GM19468 (cell line): ENCODE measurements around the gene ULK4.

ENCODE experiments used
- ATAC-seq: cut with Tn5 transposase; IDR thresholded peaks from one replicate; pipeline ENCODE4 v1.9.1; 2021; ENCODE audit warnings: mild to moderate bottlenecking, moderate library complexity, moderate number of reproducible peaks; ENCODE audit not compliant: unreplicated experiment; ENCODE audit errors: extremely low read depth

The ULK4 gene

DNA sequence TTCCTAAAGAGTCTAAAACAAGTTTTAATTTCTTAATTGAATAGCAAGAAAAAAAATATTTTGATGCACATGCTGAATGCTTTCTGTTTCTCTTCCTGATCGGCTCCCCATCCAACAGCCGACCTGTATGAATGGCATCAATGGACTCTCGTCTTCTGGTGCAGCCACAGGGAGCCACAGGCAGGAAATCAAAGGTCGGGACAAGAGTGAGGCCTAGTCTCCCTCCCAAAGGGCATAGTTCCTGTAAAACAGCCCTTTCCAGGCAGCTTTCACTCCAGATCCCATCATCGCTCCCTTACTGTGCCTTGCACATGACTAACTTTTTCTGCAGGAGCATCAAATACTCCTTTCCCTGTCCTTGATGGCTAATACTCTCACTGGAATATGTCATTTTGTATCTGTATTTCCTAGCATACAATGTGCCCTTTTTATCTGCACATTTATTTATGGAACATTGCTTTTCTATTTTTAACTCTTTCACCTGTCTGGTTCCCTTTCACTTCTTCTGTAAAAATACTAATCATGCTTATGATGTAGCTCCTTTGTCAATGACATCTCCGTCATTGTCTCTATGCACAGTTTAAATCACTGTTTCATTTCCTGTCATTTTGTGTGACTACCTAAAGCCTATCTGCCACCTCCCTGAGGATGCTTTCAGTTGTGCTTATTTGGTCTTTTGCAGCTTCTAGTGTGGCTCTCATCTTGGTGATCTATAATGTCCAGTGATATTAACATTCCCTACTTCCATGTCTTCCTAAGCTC is 436.4 kb downstream of the ULK4 start:
- ATAC-seq, result no peak

- ATAC-seq, result no peak
These were observed 438.0 kb downstream of the ULK4 start for GRCh38 chr3:41523897-41524296.

DNA sequence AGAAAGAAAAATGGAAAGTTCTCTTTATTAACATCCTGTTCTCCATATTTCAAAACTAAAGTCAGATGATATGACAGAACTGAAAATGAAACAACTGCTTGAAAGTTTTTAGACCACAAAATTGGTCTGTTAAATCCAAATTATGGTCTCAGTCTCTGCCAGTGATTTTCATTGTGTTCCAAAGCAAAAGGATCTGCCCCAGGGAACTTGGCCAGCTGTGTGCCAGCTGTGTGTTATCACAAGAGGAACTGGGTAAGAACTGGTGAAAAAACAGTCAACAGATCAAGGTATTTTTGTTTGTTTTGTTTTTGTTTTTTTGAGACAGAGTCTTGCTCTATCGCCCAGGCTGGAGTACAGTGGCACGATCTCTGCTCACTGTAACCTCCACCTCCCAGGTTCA is 439.3 kb downstream of the ULK4 start:
- peak; percentile 49 for ATAC-seq

DNA sequence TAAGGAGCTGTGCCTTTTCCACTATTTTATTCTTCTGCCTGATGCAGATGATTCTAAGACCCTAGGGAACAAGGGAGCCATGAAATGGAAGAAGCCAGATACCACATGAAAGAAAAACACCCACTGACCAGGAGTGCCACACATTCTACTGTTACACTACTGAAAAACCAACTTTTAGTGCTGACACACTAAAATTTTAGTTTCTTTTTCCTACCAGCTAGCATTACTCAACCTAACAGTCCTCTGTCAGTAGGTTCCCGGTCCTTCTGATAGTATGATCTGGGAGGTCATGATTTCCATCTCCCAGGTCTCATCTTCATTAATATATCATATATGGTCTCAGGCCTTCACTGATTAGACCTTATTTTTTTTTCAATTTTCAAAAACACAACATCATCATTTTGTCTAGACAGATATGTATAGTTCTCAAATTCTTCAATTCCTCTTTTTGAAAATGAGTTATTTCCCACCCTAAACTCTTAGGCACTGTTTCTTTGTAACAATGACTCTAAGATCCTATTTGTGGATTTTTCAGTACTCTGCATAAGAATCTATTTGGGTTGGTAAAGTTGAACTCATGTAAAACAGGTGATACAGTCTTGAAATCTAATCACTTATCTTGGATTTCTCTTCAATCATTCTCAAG is 440.8 kb downstream of the ULK4 start:
- no peak for ATAC-seq

- ATAC-seq, result no peak
These were observed 442.2 kb downstream of the ULK4 start for GRCh38 chr3:41519746-41520145.

DNA sequence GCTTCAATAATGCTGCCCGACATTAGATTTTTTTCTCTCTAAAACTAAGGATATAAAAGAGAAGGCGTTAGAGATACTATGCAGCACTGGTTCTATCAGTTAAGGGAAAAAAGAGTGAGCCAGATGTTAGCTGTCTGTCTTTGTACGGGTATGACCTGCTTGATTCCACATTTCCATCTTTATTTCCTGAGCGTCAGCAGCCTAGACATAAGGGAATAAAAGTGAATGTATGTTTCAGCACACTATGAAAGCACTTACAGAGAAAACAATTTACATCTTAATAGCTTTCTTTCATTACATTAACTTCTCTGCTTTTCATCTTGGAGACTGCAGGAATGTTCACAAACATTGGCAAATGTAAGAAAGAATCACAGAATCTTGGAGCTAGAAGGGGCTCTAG is 443.3 kb downstream of the ULK4 start:
- no peak for ATAC-seq

DNA sequence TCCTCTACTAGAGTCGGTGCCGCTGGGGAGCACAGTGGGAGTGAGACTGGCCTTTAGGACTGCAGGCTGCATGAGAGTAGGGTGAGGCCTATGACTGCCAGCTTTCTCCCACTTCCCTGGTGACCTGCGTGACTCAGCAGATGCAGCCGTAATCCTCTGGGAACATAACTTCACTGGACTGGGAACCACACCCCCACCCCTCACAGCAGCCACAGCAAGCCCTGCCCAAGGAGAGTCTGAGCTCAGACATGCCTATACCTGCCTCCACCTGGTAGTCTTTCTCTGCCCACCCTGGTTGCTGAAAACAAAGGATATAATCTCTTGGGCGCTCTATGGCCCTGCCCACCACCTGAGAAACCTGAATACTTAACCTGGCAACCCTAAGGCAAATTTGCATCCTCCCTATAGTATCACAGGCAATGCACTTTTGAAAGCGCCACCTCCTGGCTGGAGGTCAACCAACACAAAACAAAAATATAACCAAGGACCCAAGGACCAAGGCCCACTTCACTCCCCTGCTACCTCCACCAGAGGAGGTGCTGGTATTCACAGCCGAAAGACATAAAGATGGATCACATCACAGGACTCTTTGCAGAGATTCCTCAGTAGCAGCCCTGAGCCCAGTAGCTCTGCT is 453.7 kb downstream of the ULK4 start:
- ATAC-seq, result no peak

DNA sequence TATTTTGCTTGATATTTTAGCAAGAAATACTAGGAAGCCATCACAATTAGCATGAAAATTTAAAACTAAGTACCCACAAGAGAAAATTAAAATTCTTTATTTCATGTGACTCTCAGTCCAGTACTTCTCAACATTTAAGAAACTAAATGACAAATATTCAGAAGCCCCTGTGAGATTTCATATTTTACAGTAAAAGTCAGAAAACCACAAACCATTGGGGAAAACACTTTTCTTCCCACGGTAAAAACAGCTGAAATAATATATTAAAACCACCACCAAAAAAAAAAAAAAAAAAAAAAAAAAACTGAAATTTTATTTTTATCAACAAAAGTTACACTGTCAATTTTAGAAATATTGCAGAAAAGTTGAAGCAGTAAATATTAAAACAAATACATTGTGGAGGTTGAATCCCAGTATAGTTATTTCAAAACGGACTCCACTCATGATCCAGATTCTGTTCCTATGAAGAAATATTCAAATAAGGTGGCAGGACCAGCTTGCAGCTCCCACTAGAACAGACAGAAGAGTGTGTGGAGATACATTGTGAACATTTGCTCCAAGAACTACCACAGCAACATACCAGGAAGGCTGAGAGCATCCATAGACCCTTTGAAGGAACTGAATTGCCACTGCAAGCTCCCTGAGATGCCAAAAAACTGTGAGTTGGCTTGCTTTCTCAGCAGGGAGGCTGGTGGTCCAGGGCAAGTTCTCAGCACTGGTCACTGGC is 454.4 kb downstream of the ULK4 start:
- ATAC-seq, result no peak

GRCh38 chr3:41503998-41504623 is 457.8 kb downstream of the ULK4 start:
- ATAC-seq, result no peak

- ATAC-seq, result no peak
These were observed 459.4 kb downstream of the ULK4 start for GRCh38 chr3:41502481-41502880.

GRCh38 chr3:41502023-41502422 is 459.9 kb downstream of the ULK4 start:
- no peak for ATAC-seq

- no peak for ATAC-seq
These were observed 463.1 kb downstream of the ULK4 start for GRCh38 chr3:41498847-41499246.

DNA sequence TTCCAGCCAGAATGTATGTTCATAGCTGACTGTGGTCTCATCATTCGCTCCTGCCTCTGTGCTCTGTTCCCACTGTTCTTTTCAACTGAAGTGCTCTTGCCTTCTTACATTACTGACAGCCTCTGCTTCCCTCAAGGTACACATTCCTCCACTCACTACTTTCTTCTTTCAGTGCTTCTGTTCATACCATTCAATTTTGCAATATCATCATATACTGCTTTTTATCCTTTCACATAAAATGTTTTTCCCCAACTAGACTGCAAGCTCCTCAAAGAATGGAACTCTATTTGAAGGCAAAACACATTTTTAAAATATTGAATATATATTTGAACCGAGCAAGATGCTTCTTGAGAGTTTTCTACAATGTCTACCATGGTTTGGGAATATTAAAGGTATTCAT is 471.5 kb downstream of the ULK4 start:
- no peak for ATAC-seq

- ATAC-seq, result no peak
These were observed 472.7 kb downstream of the ULK4 start for GRCh38 chr3:41489231-41489630.

- ATAC-seq, result no peak
These were observed 473.4 kb downstream of the ULK4 start for GRCh38 chr3:41488501-41488900.

GRCh38 chr3:41485484-41485883 is 476.4 kb downstream of the ULK4 start:
- ATAC-seq, result no peak

DNA sequence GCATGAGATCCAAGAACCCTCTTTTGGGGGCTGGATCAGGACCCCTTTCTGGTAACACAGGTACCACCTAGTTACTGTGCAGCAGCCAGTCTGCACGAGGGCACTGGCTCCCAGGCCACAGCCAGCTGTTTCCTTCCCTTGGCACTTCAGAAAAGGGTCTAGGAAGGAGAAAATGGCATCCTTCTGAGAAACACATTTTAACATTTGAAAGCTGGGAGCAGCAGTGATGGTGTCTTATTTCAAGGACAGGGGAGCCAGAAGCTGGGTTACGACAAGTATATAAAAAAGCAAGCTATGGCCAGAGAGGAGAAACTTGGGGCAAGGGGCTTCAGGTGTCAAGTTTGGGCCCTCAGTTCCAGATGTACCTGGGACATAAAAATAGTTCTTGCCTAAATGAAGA is 479.8 kb downstream of the ULK4 start:
- no peak for ATAC-seq

- ATAC-seq, result no peak
These were observed 483.6 kb downstream of the ULK4 start for GRCh38 chr3:41478278-41478677.

DNA sequence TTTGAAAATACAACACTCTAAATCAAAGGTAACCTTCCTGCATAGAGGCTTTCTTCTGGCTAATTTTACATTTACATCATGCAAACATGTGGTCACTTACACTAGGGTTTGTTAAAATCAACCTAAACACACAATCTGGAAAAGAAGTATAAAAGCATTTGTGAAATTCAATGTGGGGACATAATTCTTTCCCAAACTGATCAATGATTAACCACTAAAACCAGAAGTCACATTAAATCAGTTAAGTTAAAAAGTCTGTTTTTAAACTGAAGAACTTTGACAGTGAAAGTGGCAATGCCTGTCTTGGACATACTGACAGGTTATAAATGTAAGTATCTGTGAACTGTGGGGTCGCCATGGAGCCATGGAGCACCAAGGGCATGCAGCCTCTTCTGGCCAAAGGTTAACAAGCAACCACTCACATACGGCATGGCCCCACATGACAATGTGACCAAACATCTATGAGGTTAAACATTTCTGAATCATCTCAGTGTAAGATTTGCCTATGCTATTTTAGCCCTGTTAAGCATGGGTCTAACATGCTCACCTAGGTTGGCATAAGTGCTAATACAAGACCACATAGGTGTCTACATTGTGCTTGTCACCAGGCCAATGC is 484.4 kb downstream of the ULK4 start:
- peak; percentile 48 for ATAC-seq

GRCh38 chr3:41469083-41469482 is 492.8 kb downstream of the ULK4 start:
- no peak for ATAC-seq
